ENCODE results near the gene SAG. TPM values are rescaled to one million over a fixed set of nuclear protein-coding genes. Genes with fewer than 3 reads are reported as not detected.

SAG gene
- total and polyA plus RNA-seq, 3 donors from 2014 or later: 5.1 to 25.6 (median 10.2) TPM

GRCh38 chr2:233280114-233280693 lies 27.4 kb upstream of the SAG start:
- TF ChIP-seq POLR2A (IDR thresholded peaks at IDR 0.05) (no peak), CTCF (IDR thresholded peaks at IDR 0.05) (no peak)
- no peak overlapping the region for H3K27ac ChIP-seq
- intact Hi-C loops (cut with DNase I; ENCODE audit: low total_unique reads): no loop called here
- no peaks in the 10 kb centered on the region for H3K36me3 ChIP-seq (ENCODE audit: low read depth, missing control alignments)
- no peaks in the 10 kb centered on the region for H3K9me3 ChIP-seq
- WGBS, 2 donors: 74 to 75% methylated on average over 4 of the region's 4 CpGs
- H3K27me3 ChIP-seq: no peaks in the 10 kb centered on the region
- H3K4me3 ChIP-seq: no peak overlapping the region
- DNase-seq: no peak
- H3K4me1 ChIP-seq: no peaks in the 10 kb centered on the region

- no peak overlapping the region for H3K27ac ChIP-seq
- no peak for DNase-seq
- WGBS, 2 donors: 87 to 95% methylated on average over 4 of the region's 4 CpGs
- H3K9me3 ChIP-seq: no peaks in the 10 kb centered on the region
- no peak overlapping the region for H3K4me3 ChIP-seq
- H3K4me1 ChIP-seq: no peaks in the 10 kb centered on the region
- no peak for TF ChIP-seq POLR2A (IDR thresholded peaks at IDR 0.05)
- no peak for TF ChIP-seq CTCF (IDR thresholded peaks at IDR 0.05)
- no peaks in the 10 kb centered on the region for H3K27me3 ChIP-seq
- intact Hi-C loops (cut with DNase I; ENCODE audit: low total_unique reads): no loop called here
- no peaks in the 10 kb centered on the region for H3K36me3 ChIP-seq (ENCODE audit: low read depth, missing control alignments)
Observed at GRCh38 chr2:233281553-233281952, 26.1 kb upstream of the SAG start.

GRCh38 chr2:233281992-233282603 lies 25.5 kb upstream of the SAG start:
- Histone ChIP-seq H3K27ac (no peak overlapping the region), H3K27me3 (no peaks in the 10 kb centered on the region), H3K4me1 (no peaks in the 10 kb centered on the region), H3K36me3 (ENCODE audit: low read depth, missing control alignments) (no peaks in the 10 kb centered on the region), H3K9me3 (no peaks in the 10 kb centered on the region), H3K4me3 (no peak overlapping the region)
- 91% methylated on average over 6 of the region's 6 CpGs for WGBS, 2 donors
- DNase-seq: no peak
- intact Hi-C loops (cut with DNase I; ENCODE audit: low total_unique reads): no loop called here
- TF ChIP-seq POLR2A (IDR thresholded peaks at IDR 0.05): no peak
- no peak for TF ChIP-seq CTCF (IDR thresholded peaks at IDR 0.05)

DNA sequence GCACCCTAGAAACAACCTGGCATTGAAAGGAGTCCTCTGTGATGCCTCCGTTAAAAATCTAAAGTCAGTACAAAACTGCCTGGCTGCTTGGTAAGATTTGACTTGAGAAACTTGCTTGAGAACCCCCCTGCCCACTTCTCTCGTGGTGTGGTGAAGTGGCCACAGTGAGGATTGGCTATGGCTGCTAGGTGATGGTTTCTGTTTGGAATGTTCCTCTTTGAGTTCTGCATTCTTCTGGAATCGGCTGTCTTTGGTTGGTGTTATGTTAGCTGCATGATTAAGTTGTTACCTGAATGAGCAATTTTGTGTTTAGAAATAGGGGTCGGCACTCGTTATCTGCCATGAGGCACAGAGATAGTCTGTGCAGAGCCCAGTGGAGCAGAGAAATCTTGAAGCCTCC lies 21.7 kb upstream of the SAG start:
- no peak overlapping the region for H3K27ac ChIP-seq
- no peak for TF ChIP-seq CTCF (IDR thresholded peaks at IDR 0.05)
- no peak for DNase-seq
- H3K4me1 ChIP-seq: no peaks in the 10 kb centered on the region
- H3K4me3 ChIP-seq: no peak overlapping the region
- 83 to 86% methylated on average over 5 of the region's 5 CpGs for WGBS, 2 donors
- no peaks in the 10 kb centered on the region for H3K27me3 ChIP-seq
- intact Hi-C loops (cut with DNase I; ENCODE audit: low total_unique reads): no loop called here
- no peaks in the 10 kb centered on the region for H3K36me3 ChIP-seq (ENCODE audit: low read depth, missing control alignments)
- no peaks in the 10 kb centered on the region for H3K9me3 ChIP-seq

DNA sequence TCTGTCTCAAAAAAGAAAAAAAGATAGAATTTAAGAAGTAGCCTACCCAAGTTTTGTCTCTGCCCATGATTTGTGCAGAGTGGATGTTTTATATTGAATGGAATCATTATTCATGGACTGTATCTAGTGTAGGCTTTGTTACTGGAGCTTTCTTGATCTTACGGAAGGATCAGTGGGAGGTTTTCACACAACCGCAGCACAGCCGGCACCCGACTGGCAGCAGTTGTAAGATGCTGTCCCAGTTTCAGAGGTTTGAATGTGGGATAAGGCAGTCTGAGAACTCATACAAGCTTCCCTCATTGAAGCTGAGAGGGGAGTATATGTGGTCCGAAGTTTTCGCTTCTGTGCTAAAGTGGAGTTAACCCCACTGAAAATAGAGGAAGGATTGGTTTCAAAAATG lies 19.7 kb upstream of the SAG start:
- intact Hi-C loops (cut with DNase I; ENCODE audit: low total_unique reads): no loop called here
- no peaks in the 10 kb centered on the region for H3K36me3 ChIP-seq (ENCODE audit: low read depth, missing control alignments)
- no peak for DNase-seq
- H3K9me3 ChIP-seq: no peaks in the 10 kb centered on the region
- no peaks in the 10 kb centered on the region for H3K4me1 ChIP-seq
- H3K27ac ChIP-seq: no peak overlapping the region
- no peak overlapping the region for H3K4me3 ChIP-seq
- no peak for TF ChIP-seq CTCF (IDR thresholded peaks at IDR 0.05)
- 75 to 76% methylated on average over 6 of the region's 6 CpGs for WGBS, 2 donors
- no peaks in the 10 kb centered on the region for H3K27me3 ChIP-seq

All from testis (tissue), 3 donors.